Measurements from ENCODE around the gene DAB1.

Gene DAB1

DNA sequence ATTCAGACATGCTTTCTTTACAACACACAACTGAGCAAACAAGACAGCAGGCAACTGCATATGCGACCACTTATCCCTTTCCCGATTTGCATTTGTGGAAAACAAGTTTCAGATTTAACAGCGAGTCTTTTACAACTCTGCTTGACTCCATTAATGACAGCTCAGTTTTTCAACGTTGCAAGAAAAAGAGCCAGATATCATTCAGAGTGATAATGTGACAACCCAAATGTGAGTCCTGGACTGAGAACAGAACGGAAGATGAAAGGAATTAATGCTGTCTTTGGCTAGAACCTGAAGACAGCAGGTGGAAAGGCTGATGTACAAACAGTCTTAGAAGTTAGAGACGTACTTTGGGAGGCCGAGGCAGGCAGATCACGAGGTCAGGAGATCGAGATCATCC is 375.0 kb downstream of the DAB1 start:
- H3K9me3 ChIP-seq (ENCODE audit: control insufficient read depth, insufficient read depth, low read length), result no peaks in the 10 kb centered on the region
- H3K27me3 ChIP-seq (ENCODE audit: control insufficient read depth, insufficient read depth, low read length), result no peaks in the 10 kb centered on the region
- no peak overlapping the region for H3K9ac ChIP-seq (ENCODE audit: low read depth, low read length)
- H3K36me3 ChIP-seq (ENCODE audit: control insufficient read depth, insufficient read depth, low read length), result no peaks in the 10 kb centered on the region
- no peak overlapping the region for H3K4me3 ChIP-seq (ENCODE audit: low read depth, low read length)
- peaks cover 7% of the 10 kb centered on the region for H3K4me1 ChIP-seq (ENCODE audit: control insufficient read depth, insufficient read depth, low read length)

DNA sequence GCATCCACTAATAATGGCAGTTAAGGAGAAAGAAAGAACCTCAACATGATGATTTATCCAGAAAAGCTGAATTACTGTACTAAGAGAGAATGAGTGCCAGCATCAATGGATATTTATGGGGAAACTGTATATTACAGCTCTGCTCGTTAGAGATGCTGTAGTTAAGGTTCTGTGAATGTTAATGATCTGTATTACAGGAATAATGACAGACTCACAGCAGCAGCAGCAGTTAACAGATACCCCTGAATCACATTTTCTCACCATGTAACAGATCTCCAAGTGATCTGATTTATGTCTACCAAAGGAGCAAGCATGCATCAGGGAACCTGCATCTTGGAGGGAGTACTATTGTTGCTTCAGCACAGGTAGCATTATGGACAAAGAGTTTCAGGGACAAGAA is 377.4 kb downstream of the DAB1 start:
- Histone ChIP-seq H3K4me3 (ENCODE audit: low read depth, low read length) (no peak overlapping the region), H3K9ac (ENCODE audit: low read depth, low read length) (no peak overlapping the region), H3K36me3 (ENCODE audit: control insufficient read depth, insufficient read depth, low read length) (no peaks in the 10 kb centered on the region), H3K4me1 (ENCODE audit: control insufficient read depth, insufficient read depth, low read length) (peaks cover 7% of the 10 kb centered on the region), H3K27me3 (ENCODE audit: control insufficient read depth, insufficient read depth, low read length) (no peaks in the 10 kb centered on the region), H3K9me3 (ENCODE audit: control insufficient read depth, insufficient read depth, low read length) (no peaks in the 10 kb centered on the region)

DNA sequence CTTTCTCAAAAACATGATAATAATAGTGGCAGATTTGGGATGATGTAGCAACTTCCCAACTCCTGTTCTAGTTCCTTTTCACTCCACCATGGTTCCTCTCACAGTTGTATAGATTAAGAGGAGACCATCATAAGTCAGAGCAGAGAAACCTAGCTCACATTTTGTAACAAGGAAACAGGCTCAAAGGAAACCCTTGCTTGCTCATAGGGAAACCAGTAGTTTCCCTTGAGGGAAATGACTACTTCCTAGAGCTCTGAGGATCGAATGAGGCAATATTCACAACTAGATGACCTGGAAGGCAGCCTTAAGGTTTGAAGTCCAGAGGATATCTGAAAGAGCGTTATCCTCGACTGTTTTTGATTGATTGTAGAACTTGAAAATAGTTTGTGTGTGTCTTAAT is 382.0 kb downstream of the DAB1 start:
- H3K36me3 ChIP-seq (ENCODE audit: control insufficient read depth, insufficient read depth, low read length), result no peaks in the 10 kb centered on the region
- H3K9ac ChIP-seq (ENCODE audit: low read depth, low read length), result no peak overlapping the region
- no peak overlapping the region for H3K4me3 ChIP-seq (ENCODE audit: low read depth, low read length)
- H3K9me3 ChIP-seq (ENCODE audit: control insufficient read depth, insufficient read depth, low read length), result no peaks in the 10 kb centered on the region
- no peaks in the 10 kb centered on the region for H3K4me1 ChIP-seq (ENCODE audit: control insufficient read depth, insufficient read depth, low read length)
- H3K27me3 ChIP-seq (ENCODE audit: control insufficient read depth, insufficient read depth, low read length), result no peaks in the 10 kb centered on the region

GRCh38 chr1:57040811-57041210 is 383.0 kb downstream of the DAB1 start:
- no peaks in the 10 kb centered on the region for H3K27me3 ChIP-seq (ENCODE audit: control insufficient read depth, insufficient read depth, low read length)
- no peaks in the 10 kb centered on the region for H3K4me1 ChIP-seq (ENCODE audit: control insufficient read depth, insufficient read depth, low read length)
- no peaks in the 10 kb centered on the region for H3K9me3 ChIP-seq (ENCODE audit: control insufficient read depth, insufficient read depth, low read length)
- no peaks in the 10 kb centered on the region for H3K36me3 ChIP-seq (ENCODE audit: control insufficient read depth, insufficient read depth, low read length)
- no peak overlapping the region for H3K9ac ChIP-seq (ENCODE audit: low read depth, low read length)
- H3K4me3 ChIP-seq (ENCODE audit: low read depth, low read length), result no peak overlapping the region

DNA sequence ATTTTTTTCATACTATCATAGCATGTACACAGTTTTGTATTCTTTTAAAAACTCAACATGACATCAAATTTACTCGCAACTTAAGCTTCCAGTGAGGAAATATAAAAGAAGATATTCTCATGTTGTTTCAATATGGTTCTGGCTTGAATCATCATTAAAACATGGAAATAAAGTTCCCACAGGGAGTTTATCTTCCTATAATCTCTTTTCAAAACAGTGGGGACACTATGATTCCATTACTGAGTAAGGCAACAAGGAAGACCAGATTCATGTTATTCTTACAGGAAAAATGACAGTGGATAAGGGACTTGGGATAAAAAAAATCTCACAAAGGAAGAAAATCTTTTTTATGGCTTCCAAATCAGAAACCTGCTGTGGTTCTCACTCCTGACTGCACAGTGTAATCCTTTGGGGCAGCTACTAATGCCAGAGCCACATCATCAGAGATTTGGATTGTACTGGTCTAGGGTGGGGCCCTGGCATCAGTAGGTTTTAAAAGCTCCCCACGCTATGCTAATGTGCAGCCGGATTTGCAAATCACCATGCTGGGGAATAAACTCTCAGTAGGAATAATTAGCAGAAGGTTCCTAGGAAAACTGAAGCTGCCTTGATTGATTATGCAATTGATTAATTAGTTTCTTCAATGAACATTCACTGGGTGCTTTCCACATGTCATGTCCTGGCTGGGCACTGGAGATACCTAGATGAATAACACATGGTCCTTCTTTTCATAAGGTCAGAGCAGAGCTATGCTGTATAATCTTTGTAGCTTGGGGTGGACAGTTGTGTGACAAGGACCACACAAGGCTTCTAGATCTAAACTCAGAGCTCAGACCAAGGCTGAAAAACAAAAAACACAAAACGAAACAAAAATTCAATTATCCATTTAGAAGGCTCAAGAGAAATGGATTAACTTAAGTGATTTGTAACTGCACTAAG is 386.9 kb downstream of the DAB1 start:
- Histone ChIP-seq H3K36me3 (ENCODE audit: control insufficient read depth, insufficient read depth, low read length) (no peaks in the 10 kb centered on the region), H3K9me3 (ENCODE audit: control insufficient read depth, insufficient read depth, low read length) (no peaks in the 10 kb centered on the region), H3K4me1 (ENCODE audit: control insufficient read depth, insufficient read depth, low read length) (no peaks in the 10 kb centered on the region), H3K4me3 (ENCODE audit: low read depth, low read length) (no peak overlapping the region), H3K9ac (ENCODE audit: low read depth, low read length) (no peak overlapping the region), H3K27me3 (ENCODE audit: control insufficient read depth, insufficient read depth, low read length) (no peaks in the 10 kb centered on the region)

DNA sequence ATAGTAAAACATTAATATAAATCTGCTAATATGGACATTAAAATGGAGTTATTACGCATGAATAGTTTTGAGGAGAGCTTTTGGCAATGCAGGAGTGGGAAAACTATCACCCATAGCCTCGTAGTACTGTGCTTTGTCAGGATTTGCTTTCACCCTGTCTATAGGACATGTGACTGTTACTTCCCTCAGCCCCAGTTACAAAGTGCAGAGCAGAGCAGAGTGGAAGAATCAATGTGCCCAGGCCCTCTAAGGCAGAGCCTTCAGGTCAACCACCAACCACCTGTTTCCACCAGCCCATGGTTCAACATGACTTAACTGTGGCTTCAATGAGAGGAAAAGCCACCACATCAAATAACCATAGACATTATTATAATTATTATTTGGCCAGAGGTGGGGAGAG is 389.1 kb downstream of the DAB1 start:
- no peak overlapping the region for H3K9ac ChIP-seq (ENCODE audit: low read depth, low read length)
- no peaks in the 10 kb centered on the region for H3K36me3 ChIP-seq (ENCODE audit: control insufficient read depth, insufficient read depth, low read length)
- H3K4me1 ChIP-seq (ENCODE audit: control insufficient read depth, insufficient read depth, low read length), result no peaks in the 10 kb centered on the region
- no peaks in the 10 kb centered on the region for H3K27me3 ChIP-seq (ENCODE audit: control insufficient read depth, insufficient read depth, low read length)
- H3K4me3 ChIP-seq (ENCODE audit: low read depth, low read length), result no peak overlapping the region
- H3K9me3 ChIP-seq (ENCODE audit: control insufficient read depth, insufficient read depth, low read length), result no peaks in the 10 kb centered on the region

- no peak overlapping the region for H3K4me3 ChIP-seq (ENCODE audit: low read depth, low read length)
- H3K9ac ChIP-seq (ENCODE audit: low read depth, low read length), result no peak overlapping the region
- H3K9me3 ChIP-seq (ENCODE audit: control insufficient read depth, insufficient read depth, low read length), result no peaks in the 10 kb centered on the region
- H3K4me1 ChIP-seq (ENCODE audit: control insufficient read depth, insufficient read depth, low read length), result no peaks in the 10 kb centered on the region
- H3K36me3 ChIP-seq (ENCODE audit: control insufficient read depth, insufficient read depth, low read length), result no peaks in the 10 kb centered on the region
- no peaks in the 10 kb centered on the region for H3K27me3 ChIP-seq (ENCODE audit: control insufficient read depth, insufficient read depth, low read length)
Measured at GRCh38 chr1:57033222-57034001, 390.4 kb downstream of the DAB1 start.

GRCh38 chr1:57026624-57027354 is 397.1 kb downstream of the DAB1 start:
- H3K4me1 ChIP-seq (ENCODE audit: control insufficient read depth, insufficient read depth, low read length), result peaks cover 5% of the 10 kb centered on the region
- H3K36me3 ChIP-seq (ENCODE audit: control insufficient read depth, insufficient read depth, low read length), result no peaks in the 10 kb centered on the region
- no peak overlapping the region for H3K4me3 ChIP-seq (ENCODE audit: low read depth, low read length)
- no peak overlapping the region for H3K9ac ChIP-seq (ENCODE audit: low read depth, low read length)
- H3K9me3 ChIP-seq (ENCODE audit: control insufficient read depth, insufficient read depth, low read length), result no peaks in the 10 kb centered on the region
- no peaks in the 10 kb centered on the region for H3K27me3 ChIP-seq (ENCODE audit: control insufficient read depth, insufficient read depth, low read length)

DNA sequence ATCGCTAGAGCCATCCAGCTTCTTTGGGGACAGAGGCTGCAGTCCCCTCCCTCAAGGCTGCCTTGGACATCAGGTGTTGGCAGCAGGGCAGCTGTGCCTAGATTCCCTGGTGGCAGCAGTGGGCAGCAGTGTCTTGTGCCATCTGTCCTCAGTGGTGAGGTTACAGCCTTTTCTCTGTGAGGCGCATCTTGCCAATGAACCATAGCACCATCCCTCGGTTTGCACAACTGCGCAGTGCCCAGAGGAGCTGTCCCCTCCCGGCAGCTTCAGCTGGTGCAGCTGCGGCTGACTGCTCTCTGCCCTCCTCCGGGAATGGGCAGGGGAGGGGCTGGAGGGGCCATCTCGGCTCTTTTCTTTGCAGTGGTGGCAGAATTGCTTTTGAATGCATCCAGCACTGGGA is 399.0 kb downstream of the DAB1 start:
- Histone ChIP-seq H3K36me3 (ENCODE audit: control insufficient read depth, insufficient read depth, low read length) (no peaks in the 10 kb centered on the region), H3K27me3 (ENCODE audit: control insufficient read depth, insufficient read depth, low read length) (no peaks in the 10 kb centered on the region), H3K9me3 (ENCODE audit: control insufficient read depth, insufficient read depth, low read length) (no peaks in the 10 kb centered on the region), H3K4me1 (ENCODE audit: control insufficient read depth, insufficient read depth, low read length) (peaks cover 5% of the 10 kb centered on the region), H3K4me3 (ENCODE audit: low read depth, low read length) (no peak overlapping the region), H3K9ac (ENCODE audit: low read depth, low read length) (no peak overlapping the region)

DNA sequence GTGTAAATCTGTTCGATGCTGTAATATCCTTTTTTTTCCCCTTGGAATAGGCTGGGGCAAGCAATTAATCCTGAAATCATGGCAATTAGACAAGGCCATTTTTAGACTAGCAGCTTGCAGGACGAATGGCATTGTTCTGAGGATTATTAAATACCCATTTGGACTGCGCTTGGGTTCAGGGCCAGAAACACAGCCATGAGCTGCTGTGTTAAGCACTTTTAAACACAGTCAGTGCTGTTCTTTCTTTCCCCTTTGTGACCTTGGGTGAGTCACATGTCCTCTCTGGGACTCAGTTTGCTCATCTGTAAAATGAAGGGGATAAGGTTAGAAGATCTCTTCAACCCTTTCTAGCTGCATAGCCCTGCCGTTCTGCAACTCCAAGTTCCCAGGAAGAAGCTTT is 399.4 kb downstream of the DAB1 start:
- peaks cover 5% of the 10 kb centered on the region for H3K4me1 ChIP-seq (ENCODE audit: control insufficient read depth, insufficient read depth, low read length)
- no peaks in the 10 kb centered on the region for H3K36me3 ChIP-seq (ENCODE audit: control insufficient read depth, insufficient read depth, low read length)
- H3K9me3 ChIP-seq (ENCODE audit: control insufficient read depth, insufficient read depth, low read length), result no peaks in the 10 kb centered on the region
- no peak overlapping the region for H3K9ac ChIP-seq (ENCODE audit: low read depth, low read length)
- H3K27me3 ChIP-seq (ENCODE audit: control insufficient read depth, insufficient read depth, low read length), result no peaks in the 10 kb centered on the region
- H3K4me3 ChIP-seq (ENCODE audit: low read depth, low read length), result no peak overlapping the region

DNA sequence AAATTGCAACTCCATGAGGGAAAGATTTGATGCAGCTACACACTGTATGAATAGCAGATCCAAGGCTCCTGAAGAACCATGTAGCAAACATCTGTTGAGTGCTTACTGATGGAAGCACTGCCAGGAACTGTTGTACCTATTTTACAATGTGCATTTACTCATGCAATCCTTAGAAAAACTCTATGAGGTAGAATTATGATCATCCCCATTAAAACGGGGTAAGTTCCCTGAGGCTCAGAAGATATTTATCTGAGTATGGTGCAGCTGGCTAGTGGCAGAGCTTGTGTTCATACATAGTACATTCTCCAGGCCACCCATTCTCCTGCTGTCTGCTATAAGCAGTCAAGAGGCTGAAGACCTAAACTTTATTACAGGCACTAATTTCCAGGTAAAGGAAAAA is 403.6 kb downstream of the DAB1 start:
- Histone ChIP-seq H3K9me3 (ENCODE audit: control insufficient read depth, insufficient read depth, low read length) (no peaks in the 10 kb centered on the region), H3K4me1 (ENCODE audit: control insufficient read depth, insufficient read depth, low read length) (peaks cover under 1% of the 10 kb centered on the region), H3K9ac (ENCODE audit: low read depth, low read length) (no peak overlapping the region), H3K4me3 (ENCODE audit: low read depth, low read length) (no peak overlapping the region), H3K36me3 (ENCODE audit: control insufficient read depth, insufficient read depth, low read length) (no peaks in the 10 kb centered on the region), H3K27me3 (ENCODE audit: control insufficient read depth, insufficient read depth, low read length) (no peaks in the 10 kb centered on the region)
